GM20431 (cell line): Measurements from ENCODE around the gene MEI4.
"Not testable (repeated sequence)": the region's sequence is repeated elsewhere in the genome, so short reads cannot be mapped to it uniquely, and the experiment has no call there.

Experiments used
- in situ Hi-C: fragments of 300-500 bp; cut with MseI, MboI; formaldehyde crosslinking; loops from one replicate; pipeline ENCODE4 v1.15.0; 2020; ENCODE audit warnings: low sequenced_read_pairs; ENCODE audit not compliant: unreplicated experiment

MEI4 gene

DNA sequence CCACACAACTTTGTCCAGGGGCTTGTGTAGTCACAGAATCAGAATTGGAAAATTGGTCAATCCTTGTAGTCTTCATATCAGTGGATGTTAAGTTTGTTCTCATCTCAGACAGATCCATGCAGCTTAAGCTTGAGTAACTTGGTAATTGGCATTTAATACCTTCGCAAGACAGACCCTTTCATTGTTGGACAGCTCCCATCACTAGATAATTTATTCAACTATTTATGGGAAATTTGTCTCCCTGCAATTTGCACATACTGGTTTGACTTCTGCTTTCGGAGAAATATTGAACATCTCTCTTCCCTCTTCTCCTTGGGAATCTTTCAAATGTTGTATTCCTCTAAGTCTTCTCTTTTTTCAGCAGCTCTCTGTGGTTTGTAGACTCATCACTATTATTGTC is 17.1 kb downstream of the MEI4 start:
- in situ Hi-C loops = no loop called here

DNA sequence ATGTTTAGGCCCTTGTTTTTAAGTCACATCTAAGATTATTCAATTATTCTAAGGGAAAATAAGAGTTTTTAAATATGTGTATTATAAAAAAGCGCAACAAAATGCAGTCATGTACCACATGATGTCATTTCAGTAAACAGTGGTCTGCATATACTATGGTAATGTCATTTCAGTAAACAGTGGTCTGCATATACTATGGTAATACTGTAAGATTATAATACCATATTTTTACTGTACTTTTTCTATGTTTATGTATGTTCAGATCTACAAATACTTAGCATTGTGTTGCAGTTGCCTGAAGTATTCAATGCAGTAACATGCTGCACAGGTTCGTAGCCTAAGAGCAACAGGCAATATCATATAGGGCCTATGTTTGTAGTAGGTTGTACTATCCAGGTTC is 21.4 kb downstream of the MEI4 start:
- in situ Hi-C loops = no loop called here

DNA sequence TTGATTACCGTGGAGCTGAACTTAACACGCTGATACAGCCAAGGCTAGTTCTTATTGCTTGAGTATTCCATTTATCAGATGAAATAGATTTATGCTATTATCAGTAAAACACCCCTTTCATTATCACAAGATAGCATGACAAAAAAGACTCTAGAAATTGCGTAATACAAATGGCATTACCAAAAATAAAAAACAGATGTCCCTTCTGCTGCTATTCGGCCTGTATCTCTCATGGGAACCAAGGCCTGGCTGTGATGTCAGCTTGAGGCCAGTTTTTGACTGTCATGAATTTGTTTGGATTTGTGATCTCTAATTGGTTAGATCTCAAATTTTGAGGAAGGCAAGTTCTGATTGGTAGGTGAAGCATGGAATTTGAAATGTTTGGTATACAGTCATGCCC is 25.2 kb downstream of the MEI4 start:
- in situ Hi-C loops = no loop called here

DNA sequence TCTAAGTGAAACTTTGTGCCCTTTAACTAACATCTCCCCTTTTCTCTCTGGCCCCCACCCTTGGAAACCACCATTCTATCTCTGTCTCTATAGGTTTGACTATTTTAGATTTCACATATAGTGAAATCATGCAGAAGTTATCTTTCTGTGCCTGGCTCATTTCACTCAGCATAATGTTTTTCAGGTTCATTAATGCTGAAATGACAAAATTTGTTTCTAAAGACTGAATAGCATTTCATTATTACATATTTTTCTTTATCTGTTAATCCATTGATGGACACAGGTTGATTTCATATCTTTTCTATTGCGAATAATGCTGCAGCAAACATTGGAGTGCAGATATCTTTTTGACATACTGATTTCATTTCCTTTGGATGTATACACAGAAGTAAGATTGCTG is 30.7 kb downstream of the MEI4 start:
- in situ Hi-C loops = no loop called here

DNA sequence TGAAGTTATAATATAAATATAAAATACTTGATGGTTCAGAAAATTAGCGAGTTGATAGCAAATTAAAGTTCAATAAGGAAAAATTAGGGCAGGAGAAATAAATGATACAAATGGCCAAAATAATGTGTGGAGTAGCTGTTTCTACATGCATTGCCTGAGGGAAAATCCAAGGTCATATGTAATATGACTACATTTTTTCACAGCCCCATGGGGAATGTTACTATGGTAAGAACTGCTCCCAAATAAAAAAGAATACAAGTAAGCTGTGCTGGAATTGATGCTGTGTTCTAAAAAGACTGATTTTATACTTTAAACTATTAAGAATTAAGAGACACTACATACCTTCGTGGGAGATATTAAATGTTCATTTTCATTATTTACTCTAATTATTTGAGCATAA is 34.1 kb downstream of the MEI4 start:
- in situ Hi-C loops = no loop called here

DNA sequence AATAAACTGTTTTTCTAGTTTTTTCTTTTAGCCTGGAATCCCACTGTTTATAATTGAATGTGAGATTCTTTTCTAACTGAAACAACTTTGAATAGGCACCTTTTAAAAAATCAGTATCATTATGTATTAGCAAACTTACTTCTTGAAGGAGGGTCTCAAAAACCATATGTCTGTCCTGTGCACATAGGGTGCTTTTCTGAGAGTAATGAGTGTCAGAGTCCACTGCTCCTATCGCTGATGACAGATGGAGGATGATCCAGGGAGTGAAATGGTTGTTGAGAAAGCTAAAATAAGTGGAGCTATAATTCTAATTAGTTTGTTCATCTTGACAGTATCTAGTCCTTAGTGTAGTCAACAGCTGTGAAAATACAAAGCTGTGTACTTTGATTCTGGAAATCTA is 35.8 kb downstream of the MEI4 start:
- in situ Hi-C loops = no loop called here

DNA sequence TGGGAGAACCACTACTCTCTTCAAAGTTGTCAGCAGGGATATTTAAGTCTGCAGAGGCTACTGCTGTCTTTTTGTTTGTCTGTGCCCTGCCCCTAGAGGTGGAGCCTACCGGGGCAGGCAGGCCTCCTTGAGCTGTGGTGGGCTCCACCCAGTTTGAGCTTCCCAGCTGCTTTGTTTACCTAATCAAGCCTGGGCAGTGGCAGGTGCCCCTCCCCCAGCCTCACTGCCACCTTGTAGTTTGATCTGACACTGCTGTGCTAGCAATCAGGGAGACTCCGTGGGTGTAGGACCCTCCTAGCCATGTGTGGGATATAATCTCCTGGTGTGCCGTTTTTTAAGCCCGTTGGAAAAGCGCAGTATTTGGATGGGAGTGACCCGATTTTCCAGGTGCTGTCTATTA is 47.3 kb downstream of the MEI4 start:
- in situ Hi-C loops = not testable (repeated sequence)

DNA sequence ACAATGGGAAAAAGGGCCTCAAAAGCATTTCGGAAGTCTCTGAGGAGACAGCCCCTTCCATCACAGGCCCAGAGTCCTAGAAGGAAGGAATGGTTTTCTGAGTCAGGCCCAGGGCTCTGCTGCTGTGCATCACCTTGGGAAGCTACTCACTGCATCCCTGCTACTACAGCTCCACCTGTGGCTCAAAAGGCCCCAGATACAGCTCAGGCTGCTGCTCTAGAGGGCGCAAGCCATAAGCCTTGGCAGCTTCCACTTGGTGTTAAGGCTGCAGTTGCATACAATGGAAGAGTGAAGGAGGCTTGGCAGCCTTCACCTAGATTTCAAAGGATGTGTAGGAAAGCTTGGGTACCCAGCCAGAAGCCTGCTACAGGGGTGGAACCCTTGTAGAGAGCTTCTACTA is 54.8 kb downstream of the MEI4 start:
- in situ Hi-C loops = no loop called here

DNA sequence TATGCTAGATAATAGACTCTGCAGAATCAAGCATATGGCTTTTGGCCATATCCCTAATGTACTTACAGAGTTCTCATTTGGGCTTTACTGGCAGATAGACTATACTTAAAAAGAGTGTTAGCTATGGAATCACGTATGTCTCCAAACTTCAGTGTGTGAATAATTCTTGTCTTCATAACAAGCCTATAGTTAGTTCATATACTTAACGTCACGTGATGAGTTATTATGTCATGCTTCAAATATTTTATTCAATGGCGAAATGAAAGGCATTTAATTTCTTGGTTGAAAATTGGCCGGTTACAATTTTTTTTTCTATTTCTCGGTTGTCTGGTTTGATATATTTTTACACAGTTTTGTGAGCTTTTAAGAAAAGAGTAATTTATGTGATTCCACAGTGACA is 62.7 kb downstream of the MEI4 start:
- in situ Hi-C loops = no loop called here

DNA sequence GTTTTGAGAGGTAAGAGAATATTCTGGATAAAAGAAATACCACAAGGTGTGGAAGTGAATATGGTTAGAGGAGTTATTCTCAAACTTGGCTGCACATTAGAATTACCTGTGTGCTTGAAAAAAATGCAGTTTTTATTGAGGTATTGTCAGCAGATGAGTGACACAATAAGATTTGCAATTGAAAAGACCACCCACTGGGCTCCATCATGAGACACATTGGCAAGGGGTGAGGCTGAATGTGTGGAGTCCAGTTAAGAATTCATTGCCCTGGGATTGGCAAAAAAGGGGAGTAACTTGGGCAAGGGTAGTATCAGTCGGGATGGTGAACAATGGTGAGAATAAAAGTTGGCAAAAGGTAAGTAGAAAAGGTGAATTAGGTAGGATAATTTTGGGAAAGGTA is 63.5 kb downstream of the MEI4 start:
- in situ Hi-C loops = no loop called here

DNA sequence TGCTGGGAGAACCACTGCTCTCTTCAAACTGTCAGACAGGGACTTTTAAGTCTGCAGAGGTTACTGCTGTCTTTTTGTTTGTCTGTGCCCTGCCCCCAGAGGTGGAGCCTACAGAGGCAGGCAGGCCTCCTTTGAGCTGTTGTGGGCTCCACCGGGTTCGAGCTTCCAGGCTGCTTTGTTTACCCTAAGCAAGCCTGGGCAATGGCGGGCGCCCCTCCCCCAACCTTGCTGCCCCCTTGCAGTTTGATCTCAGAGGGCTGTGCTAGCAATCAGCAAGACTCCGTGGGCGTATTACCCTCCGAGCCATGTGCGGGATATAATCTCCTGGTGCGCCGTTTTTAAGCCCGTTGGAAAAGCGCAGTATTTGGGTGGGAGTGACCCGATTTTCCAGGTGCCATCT is 83.2 kb downstream of the MEI4 start:
- in situ Hi-C loops = not testable (repeated sequence)

DNA sequence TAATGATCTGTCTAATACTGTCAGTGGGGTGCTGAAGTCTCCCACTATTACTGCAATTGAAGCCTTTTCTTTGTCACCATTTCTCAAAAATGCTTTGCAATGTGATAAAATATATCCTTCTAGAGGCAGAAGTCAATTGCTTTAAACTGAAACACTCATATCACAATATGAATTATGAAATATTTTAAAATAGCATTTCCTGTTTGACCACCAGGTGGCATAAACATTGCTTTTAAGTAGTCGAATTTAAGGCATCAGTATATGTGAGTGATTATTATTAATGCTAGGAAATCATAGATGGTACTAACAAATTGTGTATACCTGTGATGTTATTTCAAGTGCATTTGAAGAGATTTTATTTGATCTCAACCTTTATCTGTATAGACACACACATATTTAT is 87.5 kb downstream of the MEI4 start:
- in situ Hi-C loops = no loop called here

DNA sequence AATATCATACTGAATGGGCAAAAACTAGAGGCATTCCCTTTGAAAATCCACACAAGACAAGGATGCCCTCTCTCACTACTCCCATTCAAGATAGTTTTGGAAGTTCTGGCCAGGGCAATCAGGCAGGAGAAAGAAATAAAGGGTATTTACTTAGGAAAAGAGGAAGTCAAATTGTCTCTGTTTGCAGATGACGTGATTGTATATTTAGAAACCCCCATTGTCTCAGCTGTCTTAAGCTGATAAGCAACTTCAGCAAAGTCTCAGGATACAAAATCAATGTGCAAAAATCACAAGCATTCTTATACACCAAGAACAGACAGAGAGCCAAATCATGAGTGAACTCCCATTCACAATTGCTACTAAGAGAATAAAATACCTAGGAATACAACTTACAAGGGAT is 99.3 kb downstream of the MEI4 start:
- in situ Hi-C loops = not testable (repeated sequence)

DNA sequence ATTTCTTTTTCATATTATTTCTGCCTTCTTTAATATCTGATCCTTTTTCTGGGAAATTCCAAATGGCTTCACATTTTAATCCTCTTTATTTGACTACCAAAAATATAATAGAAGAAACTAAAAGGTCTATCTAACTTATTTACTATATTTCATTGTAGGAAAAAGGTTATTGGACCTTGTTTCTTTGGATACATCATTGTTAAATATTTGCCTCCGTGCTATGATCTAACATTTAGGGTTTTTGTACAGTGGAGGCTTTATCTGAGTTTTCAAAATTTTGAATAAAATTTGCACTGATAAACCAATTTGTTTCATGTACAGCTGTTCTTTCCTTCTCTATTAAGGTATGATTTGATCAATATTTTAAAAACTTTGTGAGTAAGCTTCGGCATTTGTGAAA is 109.5 kb downstream of the MEI4 start:
- in situ Hi-C loops = no loop called here

DNA sequence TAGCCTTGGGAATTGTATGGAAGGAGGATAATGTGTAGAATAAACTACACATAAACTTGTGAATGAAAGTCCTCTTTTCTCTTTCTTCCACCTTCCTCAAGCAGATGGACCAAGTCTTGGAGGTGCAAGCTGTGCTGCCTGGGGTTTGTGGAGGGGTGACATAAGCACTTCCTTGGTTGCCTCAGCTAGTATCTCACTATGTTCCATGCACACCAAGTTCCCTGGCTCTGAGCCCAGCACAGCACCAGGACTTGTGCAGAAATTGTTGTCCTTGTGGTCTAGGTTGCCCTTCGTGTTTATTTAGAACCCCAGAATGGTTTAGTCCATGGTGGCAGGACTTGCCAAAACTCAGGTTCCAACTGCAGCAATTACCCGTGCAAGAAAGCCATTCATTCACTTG is 110.3 kb downstream of the MEI4 start:
- in situ Hi-C loops = no loop called here

DNA sequence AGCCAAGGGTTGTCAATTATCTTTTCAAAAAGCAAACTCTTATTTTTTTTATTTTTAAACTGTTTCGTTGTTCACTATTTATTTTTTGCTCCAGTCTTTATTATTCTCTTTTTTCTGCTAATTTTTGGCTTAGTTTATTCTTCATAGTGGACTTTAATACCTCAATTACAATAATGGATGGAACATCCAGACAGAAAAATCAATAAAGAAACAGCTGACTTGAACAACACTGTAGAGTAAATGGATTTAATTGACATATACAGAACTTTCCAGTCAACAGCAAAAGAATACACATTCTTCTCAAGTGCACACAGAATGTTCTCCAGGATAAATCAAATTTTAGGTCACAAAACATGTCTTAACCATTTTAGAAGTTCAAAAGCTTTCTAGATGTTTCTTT is 111.5 kb downstream of the MEI4 start:
- in situ Hi-C loops = no loop called here

DNA sequence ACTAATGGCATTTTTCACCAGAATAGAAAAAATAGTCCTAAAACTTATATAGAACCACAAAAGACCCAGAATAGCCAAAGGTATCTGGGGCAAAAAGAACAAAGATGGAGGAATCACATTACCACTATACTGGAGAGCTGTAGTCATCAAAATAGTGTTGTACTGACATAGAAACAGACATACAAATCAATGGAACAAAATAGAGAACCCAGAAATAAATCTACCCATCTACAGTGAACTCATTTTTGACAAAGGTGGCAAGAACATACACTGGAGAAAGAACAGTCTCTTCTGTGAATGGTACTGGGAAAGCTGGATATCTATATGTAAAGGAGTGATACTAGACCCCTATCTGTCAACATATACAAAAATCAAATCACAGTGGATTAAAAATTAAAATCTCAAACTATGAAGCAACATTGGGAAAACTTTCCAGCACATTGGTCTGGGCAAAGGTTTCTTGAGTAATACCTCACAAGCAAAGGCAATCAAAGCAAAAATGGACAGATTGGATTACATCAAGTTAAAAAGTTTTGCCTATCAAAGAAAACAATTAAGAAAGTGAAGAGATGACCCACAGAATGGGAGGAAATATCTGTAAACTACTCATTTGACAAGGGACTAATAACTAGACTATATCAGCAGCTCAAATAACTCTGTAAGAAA is 120.5 kb downstream of the MEI4 start:
- in situ Hi-C loops = no loop called here

DNA sequence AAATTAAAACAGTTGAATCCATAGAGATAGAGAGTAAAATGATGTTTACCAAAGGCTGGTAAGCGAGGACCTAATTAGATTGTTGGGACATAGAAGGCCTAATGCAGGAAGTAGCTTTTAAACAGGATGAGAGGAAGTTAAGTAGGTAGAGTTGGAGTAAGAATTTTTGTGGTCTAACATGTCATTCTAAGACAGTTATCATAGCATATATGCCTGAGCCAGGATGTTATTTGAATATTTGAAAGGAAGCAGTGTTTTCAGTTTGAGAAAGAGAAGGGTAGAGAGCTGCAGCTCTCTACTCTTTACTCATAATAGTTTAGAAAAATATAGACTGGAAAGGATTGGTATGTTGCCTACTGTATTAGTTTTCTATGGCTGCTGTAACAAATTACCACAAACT is 121.6 kb downstream of the MEI4 start:
- in situ Hi-C loops = no loop called here

DNA sequence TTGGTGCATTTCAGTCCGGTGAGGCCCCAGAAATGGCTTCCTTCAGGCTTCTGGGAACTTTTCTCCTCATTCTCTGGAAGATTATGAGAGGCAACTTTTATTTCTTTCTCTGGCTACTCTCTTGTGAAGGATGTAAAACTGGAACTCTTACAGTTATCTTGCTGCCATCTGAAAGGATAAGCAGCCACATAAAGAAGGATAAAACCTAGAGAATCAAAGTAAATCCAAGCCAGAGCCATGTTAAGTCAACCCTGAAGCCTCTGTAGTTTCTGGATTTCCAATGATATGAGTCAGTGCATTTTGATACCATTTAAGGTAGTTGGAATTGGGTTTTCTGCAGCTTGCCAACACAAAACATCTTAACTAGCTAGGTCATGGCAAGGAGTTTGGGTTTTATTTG is 123.6 kb downstream of the MEI4 start:
- in situ Hi-C loops = no loop called here

DNA sequence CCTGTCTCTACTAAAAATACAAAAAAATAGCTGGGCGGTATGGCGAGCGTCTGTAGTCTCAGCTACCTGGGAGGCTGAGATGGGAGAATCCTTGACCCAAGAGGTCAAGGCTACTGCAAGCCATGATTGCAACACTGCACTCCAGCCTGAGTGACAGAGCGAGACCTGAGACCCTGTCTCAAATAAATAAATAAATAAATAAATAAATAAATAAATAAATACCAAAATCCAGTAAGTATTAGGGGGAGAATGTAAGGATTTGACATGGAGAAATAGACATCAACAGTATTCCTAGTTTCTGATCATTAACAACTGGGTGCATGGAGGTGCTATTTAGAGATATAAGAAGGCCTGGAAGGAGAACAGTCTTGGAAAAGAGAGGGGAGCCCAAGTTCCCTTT is 125.7 kb downstream of the MEI4 start:
- in situ Hi-C loops = no loop called here

DNA sequence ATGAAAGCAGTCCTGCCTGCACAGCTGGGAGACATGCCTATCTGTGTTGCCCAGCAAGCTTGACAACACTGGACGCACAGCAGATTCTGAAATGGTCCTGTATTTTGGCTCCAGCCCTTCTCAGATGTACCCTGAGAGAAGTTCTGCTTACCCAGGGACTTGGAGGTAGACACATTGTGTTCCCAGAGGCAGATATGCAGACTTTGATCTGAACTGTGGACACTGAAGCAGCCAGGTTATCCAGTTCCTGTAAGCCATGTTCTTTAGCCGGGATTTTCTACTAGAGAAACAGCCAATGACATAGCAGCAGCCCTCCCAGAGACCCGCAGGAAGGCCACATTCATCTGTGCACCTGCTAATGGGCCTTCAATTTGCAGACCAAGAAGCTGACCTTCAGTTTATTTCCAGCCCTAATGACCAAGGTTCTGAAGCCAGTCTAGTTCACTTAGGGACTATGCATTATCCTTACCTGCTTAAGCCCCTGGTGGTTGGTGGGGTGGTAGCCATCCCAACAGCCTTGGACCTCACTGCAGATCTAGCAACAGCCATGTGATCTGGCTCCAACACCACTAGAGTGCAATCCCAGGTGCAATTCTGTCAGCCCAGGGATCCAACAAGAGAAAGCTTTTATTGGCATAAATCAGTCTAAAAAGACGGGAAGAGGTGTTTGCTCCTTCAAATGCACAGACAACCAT is 134.2 kb downstream of the MEI4 start:
- in situ Hi-C loops = no loop called here
